ENCODE measurements around the gene TM4SF20.

DNA sequence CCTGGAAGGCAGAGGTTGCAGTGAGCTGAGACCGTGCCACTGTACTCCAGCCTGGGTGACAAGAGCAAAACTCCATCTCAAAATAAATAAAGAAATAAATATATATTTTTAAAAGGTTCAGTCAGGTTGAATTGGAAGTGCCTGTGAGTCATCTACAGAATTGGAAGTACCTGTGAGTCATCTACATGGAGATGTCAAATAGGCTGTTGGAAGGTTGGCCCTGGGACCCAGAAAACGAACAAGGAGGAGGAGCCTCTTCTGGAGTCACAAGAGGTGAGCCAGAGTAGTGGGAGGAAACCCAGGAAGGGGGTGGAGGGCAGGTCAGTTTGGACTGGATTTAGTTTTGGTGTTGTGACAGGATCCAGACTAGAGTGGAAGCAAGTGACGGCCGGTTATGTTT, 23.9 kb upstream of the TM4SF20 start:
- no peak for TF ChIP-seq CTCF (conservative IDR thresholded peaks at IDR 0.05; ENCODE audit: low read length)
- TF ChIP-seq EZH2phosphoT487 (IDR thresholded peaks at IDR 0.05; ENCODE audit: borderline replicate concordance), result no peak

Data from Loucy (cell line).